ENCODE measurements around the gene RBMY1A1.

- TF ChIP-seq POLR2A (IDR thresholded peaks at IDR 0.05) (no peak), EP300 (IDR thresholded peaks at IDR 0.05) (no peak)
- TF ChIP-seq, protein P1, sequence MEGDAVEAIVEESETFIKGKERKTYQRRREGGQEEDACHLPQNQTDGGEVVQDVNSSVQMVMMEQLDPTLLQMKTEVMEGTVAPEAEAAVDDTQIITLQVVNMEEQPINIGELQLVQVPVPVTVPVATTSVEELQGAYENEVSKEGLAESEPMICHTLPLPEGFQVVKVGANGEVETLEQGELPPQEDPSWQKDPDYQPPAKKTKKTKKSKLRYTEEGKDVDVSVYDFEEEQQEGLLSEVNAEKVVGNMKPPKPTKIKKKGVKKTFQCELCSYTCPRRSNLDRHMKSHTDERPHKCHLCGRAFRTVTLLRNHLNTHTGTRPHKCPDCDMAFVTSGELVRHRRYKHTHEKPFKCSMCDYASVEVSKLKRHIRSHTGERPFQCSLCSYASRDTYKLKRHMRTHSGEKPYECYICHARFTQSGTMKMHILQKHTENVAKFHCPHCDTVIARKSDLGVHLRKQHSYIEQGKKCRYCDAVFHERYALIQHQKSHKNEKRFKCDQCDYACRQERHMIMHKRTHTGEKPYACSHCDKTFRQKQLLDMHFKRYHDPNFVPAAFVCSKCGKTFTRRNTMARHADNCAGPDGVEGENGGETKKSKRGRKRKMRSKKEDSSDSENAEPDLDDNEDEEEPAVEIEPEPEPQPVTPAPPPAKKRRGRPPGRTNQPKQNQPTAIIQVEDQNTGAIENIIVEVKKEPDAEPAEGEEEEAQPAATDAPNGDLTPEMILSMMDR (IDR thresholded peaks at IDR 0.05), result no peak
Measured at GRCh38 chrY:21592059-21592458, 57.4 kb downstream of the RBMY1A1 start.

Data from tibial nerve (tissue), 4 donors.